NCI-H2227 (cell line): Measurements from ENCODE around the gene SUN5.

ENCODE experiments used
- DNase-seq: peaks from one replicate; lab custom pipeline; 2025; ENCODE audit not compliant: unreplicated experiment; lab: John Stamatoyannopoulos, UW

The SUN5 gene

DNA sequence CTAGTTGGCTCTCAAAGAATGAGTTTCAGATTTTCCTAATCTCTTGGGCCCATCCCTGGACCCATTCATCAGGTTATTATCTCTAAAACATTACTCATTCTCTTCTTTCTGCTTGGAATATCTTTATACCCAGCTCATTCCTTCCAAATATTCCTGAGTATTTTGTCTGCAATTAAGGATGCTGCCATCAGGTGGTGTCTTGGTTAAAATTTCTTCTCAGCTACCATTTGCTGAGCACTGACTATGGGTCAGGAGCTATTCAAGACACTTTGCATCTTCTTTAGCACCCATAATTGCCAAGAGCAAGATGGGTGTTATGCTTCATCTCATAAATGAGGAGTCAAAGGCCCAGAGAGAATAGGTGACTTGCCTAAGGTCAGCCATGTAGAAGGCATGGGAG is 8.4 kb downstream of the SUN5 start:
- no peak for DNase-seq

DNA sequence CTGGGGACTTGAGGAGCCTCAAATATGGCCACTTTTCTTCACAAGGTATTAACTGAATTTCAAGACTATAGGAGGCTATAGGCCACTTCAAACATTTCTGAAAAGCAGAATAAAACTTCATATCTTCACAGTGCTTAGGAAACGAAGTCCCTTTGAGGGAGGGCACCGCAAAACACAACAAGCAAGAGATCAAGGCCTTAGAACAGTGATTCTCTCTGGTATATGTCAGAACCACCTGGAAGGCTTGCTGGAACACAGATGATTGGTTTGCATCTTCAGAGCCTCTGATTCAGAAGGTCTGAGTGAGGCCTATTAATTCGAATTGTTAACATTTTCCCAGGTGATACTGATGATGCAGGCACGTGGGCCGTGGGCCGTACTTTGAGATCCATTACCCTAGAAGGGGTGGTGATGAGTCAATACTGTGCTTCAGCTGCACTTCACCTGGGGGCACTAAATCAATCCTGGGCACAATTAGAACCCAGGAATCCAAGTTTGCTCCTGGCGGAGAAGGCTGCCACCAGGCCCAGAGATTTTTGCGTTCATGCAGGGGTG is 10.7 kb downstream of the SUN5 start:
- no peak for DNase-seq

DNA sequence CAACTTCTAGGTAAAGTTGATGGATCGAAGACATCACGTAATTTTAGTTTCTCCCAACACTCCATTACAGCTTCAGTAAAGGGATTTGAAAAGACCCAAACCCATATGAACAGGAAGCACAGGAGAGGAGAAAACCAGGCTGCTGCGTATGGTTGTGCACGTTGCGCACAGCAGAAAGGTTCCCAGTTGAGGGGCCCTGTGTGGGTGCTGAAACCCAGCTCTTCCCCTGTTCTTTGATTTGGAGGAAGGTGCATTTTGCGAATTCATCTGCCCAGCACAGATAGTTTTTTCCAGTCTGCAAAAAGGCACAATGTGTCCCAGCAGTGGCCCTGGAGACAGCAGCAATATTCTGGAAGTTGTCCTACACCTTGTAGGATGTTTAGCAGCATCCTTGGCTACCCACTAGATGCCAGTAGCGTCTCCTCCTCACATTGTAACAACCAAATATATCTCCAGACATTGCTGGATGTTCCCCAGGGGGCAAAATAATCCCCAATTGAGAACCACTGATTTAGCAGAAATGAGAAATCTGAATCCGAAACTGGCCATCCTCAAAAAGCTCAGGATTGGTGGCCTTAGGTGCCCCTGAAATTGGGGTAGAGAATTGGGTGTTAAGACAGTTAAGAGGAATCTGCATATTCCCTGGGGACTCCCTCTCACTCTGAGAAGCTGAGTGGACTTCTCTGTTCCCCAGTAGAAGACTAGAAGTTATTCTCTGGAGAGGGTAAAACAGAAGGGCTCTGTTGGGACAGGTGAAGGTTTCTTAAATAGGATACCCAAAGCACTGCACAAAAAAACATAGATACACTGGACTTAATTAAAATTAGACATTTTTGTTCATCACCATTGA is 12.2 kb downstream of the SUN5 start:
- DNase-seq = no peak

DNA sequence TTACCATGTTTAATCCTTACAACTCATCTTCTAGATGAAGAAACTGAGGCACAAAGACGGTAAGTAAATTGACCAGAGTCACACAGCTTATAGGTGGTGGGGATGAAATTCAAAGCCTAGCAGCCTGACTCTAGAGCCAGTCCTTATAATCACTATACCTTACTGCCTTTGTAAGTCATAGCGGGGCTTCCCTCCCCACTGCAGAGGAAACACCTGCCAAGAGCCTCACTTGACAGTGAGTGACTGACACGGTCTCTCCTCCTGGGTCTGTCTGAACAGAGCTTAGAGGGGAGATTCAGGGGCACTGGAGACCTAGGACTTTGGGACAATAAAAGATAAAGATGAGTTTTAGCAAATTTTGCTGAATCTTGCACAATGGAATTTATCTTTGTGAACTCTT is 12.8 kb downstream of the SUN5 start:
- DNase-seq = no peak

DNA sequence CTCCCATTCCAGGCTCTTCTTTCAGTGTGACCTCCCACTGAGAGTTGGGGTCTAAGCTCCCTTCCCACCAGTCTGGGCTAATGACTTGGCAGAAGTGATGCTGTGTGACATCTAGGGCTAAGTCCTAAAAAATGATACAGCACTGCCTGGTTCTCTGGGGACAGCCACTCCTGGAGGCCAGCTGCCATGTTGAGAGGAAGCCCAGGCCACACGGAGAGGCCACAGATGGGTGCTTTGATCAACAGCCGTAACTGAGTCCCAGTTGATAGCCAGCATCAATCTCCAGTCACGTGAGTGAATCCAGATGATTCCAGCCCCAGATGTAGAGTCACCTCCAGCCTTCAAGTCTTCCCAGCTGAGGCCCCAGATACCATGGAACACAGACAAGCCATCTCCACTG is 13.8 kb downstream of the SUN5 start:
- no peak for DNase-seq

DNA sequence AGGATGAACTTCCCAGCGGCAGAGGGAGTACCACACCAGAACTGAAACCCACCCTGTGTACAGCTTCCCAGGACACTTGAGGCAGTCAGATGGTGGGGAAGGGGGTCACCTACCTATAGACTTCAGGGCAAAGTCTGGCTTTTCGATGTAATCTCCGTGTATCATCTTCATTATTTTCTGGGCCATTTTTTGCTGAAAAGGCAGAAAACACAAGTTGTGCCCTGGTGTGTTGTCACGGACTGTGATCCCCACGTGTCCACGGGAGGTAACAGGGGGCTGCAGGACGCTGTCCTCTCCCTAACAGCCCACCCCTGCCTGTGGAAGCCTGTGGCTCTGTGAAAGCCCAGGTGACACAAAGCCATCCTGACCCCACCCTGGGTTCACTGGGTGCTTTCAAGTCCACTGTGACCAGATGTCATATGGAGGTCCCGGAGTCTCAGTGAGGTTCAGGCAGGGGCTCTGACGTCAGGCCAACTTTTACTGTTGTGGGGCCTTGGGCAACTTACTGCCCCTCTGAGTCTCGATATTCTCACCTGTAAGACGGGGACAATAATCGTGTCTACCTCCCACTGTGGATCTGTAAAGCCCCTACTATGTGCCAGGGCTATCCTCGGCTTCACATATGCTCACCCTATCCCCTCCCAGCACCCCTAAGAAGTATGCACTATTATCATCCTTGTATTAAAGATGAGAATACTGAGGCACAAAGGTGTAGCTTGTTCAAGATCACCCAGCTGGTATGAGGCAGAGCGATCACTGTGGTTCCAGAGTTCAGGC is 14.5 kb downstream of the SUN5 start:
- DNase-seq = no peak

DNA sequence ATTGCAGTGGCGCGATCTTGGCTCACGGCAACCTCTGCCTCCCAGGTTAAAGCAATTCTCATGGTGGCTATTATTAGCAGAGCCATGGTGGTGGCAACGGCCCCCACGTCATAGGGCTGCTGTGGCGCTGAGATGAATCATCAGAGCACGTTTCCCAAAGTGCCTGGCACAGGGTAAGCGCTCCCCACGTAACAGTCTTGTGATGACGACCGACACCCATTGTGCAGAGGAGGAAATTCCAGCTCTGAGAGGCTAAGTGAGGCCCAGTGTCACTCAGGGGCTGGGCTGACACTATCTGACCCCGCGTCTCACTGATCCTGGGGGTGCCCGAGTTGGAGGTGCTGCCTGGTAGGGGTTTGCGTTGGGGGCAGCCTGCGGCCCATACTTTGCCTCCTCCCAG is 16.2 kb downstream of the SUN5 start:
- no peak for DNase-seq

DNA sequence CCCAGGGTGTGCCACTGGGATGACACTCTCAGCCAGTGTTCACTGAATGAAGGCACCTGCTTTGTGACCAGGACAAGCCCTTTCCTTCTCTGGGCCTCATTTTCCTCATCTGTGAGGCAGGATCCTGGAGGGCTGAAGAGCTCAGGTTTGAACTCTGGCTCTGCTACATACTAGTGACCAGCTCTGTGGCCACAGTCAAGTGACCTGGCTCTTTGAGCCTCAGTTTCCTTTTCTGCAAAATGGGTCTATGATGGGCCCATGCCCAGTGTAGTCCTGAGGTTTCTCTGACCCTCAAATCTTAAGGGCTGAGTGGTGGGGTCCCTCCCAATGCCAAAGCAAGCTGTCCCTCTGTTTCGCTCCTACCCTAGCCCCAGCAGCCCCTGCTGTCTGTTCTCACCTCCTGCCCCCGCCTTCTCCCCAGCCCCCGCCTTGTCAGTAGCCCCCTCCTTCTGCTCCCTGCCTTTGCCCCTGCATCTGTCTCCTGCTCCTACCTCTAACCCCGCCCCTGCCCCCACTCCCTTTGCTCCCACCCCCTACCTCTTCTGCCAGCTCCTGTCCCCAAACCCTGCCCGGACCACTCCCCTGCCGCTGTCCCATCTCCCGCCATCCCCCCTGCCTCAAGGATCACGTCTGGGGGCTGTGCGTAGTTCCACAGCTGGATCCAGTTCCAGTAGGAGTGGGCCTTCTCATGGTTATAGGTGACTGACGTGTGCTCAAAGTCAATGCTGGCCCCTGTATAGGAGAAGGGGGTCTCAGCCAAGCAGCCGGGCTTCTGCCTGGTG is 17.0 kb downstream of the SUN5 start:
- no peak for DNase-seq

DNA sequence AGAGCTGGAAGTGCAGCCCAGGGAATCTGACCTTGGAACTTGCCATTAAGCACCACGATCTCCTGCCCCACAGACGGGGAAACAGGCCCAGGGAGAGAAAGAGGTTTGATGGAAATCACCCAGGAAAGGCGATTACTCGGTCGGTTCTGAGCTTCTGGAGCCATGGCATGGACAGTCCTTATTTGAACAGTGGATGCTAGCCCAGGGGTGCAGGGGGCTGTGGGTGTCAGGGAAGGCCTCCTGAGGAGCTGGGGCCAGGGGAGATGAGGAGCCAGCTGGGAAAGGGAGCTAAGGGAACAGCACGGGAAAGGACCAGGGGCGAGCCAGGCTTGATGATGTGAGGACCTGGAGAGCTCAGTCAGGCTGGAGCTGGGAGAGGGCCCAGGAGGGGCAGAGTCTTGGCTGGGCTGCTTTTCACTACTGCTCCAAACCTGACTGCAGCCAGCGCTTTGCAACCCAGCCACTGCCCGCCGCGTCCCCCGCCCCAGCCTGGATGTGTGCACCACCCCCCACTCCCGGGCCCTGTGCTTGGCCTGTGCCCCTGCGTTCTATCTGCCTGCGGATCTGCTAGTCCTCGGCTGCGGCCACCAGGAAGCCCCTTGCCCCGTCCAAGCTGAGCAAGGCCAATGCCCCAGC is 17.8 kb downstream of the SUN5 start:
- DNase-seq = no peak

DNA sequence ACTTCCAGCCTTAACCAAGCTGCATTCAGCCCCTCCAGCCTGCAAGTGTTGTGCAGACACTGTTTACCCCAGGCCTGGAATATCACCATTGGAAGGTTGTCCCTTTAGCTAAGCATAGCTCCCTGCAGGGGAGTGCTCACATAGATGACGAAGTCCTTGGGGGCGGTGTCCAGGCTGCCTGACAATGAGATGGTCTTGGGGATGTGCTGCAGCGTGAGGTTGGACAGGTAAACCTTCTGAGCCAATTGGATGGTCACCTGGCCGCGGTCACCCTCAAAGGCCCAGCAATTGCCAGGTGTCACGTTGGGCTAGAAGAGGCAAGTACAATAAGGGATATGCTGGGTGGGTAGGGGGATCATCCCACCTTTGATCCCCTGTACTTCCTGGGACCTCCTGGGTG is 18.6 kb downstream of the SUN5 start:
- no peak for DNase-seq

DNA sequence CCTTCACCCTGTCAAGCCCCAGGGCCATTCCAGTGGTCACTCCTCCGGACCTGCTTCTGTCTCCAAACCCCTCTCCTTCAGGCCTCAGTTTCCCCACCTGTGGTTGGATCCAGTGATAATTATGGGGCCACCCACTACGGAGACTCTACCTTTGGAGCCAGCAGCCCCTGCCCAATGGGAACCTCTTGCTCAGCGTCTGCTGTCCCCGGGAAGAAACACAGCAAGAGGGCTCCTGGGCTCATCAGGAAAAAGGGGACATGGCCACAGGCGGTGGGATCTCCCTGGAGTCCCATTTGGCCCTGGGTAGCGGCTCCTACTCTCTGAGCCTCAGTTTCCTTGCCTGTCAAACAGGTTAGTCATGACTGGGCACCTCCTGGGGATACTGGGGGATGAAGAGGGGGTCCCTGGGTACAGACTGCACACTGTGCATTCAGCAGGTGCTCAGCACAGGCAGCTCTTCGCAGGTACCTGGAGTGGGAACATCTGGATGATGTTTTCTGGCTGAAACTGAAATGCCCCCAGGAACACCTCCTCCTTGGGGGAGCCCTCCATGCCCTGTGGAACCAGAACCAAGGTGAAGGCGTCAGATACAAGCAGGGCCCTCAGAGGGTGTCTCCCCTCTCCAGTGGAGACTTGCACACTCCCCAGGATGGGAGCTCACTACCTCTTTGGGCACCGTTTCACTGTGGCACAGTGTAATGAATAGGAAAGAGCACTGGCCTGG is 19.4 kb downstream of the SUN5 start:
- no peak for DNase-seq

DNA sequence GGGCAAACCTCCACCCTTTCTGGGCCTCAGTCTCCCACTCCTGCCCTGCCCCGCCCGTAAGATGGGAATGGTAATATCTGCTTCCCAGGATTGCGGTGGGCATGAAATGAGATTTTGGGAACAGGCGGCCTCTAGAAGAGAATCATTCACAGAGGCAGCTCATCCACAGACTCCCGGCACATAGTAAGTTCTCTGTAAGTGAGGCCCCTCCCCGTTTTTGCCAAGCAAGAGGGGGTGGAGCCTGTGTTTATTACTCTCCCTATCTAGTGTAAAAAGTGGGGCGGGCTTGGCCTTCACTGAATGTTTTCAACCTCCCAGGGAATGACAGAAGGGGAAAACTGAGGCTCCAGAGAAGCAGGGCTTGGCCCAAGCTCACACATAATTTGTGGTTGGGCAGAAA is 20.0 kb downstream of the SUN5 start:
- no peak for DNase-seq

DNA sequence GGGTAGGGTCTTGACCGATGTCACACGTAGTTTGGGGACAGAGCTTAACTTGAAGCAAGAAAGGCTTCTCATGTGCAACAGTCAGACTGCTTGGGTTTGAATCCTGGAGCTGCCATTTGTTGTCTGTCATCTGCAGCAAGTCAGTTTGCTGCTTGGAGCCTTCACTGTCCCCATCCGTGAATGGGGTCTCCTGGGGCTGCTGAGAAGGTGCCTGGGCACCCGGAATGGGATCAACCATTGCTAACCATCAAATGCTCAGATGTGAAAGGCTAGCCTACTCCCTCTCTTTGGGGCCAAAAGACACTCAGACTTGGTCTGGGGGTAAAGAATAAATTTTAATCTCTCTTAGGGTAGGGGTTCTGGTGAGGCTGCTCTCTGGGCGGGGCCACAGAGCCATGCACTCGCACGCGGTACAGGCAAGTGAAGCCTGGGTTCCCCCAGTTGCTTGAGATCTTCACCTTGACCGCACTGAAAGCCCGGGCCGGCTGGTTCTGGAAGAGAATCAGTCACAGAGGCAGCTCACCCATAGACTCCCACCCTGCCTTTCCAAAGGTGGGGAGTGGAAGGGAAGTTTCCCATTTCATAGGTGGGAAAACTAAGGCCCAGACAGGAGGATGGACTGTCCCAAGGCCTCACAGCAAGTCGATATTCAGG is 20.6 kb downstream of the SUN5 start:
- no peak for DNase-seq

DNA sequence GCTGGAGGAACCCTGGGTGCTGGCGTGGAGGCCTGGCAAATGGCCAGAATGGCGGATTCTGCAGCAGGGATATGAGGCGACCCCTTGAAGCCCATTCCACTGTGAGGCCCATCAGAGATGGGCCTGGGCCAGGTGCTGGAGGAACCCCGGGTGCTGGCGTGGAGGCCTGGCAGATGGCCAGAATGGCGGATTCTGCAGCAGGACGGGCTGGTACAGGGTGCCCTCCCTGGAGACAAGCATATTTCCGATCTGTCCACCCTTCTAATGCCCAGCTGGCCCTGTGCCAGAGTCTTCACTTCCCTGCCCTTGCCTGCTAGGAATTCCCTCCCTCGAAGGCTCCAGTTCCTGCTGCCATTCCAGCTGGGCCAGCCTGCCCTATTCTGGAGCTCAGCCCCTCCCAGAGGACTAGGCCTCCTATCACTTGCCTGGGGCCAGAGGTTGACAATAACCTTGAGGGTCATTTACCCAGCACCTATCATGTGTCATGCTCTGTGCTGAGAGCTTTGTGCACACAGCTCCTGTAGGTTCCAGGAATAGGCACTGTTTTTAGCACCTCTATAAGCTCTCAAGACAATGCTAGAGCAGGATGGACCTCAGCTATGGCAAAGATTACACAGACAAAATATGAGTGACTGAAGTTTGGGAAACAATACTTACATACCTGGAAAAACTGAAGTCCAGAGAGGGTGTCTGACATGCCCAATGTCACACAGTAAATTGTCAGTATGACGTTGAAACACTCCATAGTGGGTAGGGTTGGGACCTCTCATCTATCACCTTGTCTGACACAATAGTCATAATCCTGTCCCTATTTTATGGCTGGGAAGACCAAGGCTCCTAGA is 21.4 kb downstream of the SUN5 start:
- peak; percentile 35 for DNase-seq

DNA sequence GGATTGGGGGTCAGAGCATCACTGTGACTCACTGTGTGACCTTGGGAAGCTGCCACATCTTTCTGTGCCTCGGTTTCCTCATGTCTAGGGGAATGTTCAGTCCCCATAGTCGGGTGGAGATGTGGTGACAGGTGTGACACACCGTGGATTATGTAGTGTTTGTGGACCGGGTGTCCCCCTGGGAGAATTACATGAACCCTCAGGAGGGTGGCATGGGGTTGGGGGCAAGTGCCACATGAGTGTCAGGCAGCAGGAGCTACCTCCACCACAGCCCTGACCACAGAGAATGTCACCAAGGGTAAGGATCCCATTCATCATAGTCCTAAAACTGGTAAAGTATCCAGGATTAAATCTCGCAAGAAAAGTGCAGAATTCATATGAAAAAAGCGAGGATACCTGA is 23.2 kb downstream of the SUN5 start:
- DNase-seq = no peak

DNA sequence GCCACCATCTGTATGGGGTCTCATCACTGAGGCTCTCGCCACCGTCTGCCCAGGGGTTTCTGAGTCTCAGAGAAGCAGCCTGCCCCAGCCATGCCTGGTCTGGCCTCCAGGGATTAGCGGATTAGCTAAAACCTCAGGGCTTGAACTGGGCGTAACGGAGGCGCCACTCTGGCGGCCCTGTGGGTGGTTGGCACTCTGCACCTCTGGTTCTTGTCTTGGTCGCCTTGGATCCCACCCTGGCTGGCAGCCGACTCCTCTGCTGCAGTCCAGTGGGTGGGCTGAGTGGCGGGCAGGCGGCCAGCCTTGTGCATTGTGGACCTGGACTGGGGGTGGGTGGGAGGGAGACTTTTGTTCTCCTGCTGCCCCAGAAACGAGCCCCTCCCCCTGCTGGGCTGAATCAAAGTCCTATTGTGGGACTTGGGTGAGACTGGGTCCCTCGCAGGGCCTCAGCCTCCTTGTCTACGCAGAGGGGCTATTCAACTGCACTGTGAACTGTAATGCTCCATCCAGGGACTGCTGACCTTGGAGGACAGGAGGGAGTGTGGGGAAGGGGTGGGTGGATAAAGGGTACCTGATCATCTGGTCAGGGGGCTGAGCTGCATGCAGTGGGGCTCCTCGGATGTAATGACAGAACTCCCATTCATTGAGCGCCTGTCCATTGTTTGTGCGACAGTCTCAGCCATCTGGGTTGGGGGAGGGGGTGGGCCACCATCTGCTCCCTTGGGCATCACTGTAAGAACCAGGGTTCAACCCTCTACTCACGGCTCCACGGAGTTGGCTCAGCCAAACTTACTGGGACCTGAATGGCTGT is 23.9 kb downstream of the SUN5 start:
- DNase-seq = no peak

DNA sequence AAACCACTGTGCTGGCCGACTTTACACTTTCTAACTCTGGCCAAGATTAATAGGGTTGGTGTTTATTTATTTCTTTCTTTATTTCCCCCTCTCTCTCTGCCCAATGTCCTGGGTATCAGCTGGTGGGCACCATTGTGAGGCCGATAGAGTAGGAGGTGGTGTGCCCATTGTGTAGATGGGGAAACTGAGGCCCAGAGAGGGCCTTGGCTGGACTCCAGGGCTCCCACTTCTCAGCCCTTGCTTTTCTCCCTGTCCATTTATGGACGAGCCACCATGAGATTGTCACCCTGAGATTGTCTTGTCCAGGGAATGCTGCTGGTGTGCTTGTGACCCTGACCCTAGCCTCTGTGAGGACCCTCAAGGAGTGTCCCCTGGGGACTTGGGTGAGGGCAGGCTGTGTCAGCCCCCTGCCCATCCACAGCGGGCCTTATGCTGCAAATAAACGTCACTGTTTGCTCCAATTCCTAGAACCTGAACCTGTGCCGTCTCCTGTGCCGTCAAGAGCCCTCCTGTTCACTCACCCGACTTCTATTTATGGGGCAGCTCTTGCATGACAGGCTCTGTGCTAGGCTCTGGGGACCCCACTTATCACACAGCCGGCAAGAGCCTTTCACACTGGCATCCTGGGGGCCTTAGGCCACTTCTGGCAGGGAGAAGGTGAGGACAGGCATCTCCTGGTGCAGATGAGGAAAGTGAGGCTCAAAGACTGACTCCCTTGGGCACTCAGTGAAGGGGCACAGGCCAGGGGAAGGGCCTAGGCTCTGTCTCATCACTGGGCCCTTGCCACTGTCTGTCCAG is 24.8 kb downstream of the SUN5 start:
- DNase-seq = no peak
